ENCODE data around the gene MEIKIN. TPM values are rescaled to one million over a fixed set of nuclear protein-coding genes. Genes with fewer than 3 reads are reported as not detected.

MEIKIN gene
- polyA plus RNA-seq, 1 donor (not counting 4 experiments of a cell fraction or from before 2014, with no cell fraction given) = not detected

DNA sequence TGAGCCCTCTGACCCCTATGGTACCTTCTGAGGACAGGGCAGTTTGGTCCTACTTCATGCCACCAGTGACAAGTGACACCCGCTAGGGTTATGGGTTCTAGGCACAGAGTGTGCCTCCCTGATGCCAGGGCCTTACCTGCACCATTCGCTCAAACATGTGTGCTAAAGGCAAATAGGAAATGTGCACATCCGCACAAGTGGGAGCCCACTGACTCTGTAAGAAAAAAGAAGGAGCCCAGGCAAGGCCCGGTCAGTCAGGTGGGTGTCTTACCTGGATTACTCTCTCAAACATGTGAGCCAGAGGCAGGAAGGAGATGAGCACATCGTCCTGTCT, 29.1 kb upstream of the MEIKIN start:
- TF ChIP-seq EZH2 (IDR thresholded peaks at IDR 0.05; ENCODE audit: low read length) = no peak
- TF ChIP-seq, protein P1, sequence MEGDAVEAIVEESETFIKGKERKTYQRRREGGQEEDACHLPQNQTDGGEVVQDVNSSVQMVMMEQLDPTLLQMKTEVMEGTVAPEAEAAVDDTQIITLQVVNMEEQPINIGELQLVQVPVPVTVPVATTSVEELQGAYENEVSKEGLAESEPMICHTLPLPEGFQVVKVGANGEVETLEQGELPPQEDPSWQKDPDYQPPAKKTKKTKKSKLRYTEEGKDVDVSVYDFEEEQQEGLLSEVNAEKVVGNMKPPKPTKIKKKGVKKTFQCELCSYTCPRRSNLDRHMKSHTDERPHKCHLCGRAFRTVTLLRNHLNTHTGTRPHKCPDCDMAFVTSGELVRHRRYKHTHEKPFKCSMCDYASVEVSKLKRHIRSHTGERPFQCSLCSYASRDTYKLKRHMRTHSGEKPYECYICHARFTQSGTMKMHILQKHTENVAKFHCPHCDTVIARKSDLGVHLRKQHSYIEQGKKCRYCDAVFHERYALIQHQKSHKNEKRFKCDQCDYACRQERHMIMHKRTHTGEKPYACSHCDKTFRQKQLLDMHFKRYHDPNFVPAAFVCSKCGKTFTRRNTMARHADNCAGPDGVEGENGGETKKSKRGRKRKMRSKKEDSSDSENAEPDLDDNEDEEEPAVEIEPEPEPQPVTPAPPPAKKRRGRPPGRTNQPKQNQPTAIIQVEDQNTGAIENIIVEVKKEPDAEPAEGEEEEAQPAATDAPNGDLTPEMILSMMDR (optimal IDR thresholded peaks at IDR 0.05 in 1 of 3, IDR thresholded peaks at IDR 0.05 in 1 of 3, conservative IDR thresholded peaks at IDR 0.05 in 1 of 3; ENCODE audit: extremely low read depth in 1 of 3, insufficient read depth in 2 of 3, low read length in 3 of 3) = no peak
- H3K27ac ChIP-seq (ENCODE audit: control insufficient read depth, insufficient read depth, low read length) = no peak overlapping the region

DNA sequence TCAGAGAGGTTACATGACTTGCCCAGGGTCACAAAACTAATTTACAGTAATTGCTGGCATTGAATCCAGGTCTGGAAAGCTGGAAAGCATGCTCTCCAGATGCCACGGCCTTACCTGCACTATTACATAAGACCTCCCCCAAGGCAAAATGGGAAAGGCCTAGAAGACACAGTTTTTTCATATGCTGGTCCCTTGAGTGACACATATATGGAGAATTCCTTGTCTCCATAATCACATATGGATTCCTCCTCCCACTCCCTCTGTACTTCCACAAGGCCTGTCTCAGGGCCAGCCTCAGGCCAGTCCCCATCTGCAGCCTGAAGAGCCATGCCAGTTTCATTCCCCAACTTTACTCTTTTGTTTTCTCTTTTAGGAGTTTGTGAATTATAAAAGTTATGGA, 28.6 kb upstream of the MEIKIN start:
- FAIRE-seq (no peak), DNase-seq (ENCODE audit: low read depth, low spot score) (no peak)
- H3K36me3 ChIP-seq (ENCODE audit: control insufficient read depth in 2 of 2, extremely low read depth in 1 of 2, insufficient read depth in 2 of 2, low read length in 2 of 2) = no peaks in the 10 kb centered on the region
- H2AFZ ChIP-seq (ENCODE audit: control insufficient read depth, low read length) = no peak overlapping the region
- H3K27ac ChIP-seq (ENCODE audit: control insufficient read depth, insufficient read depth, low read length) = no peak overlapping the region
- H3K4me2 ChIP-seq (ENCODE audit: control insufficient read depth, extremely low read depth, insufficient read depth, low read depth, low read length) = no peak overlapping the region
- no peaks in the 10 kb centered on the region for H4K20me1 ChIP-seq (ENCODE audit: control insufficient read depth, extremely low read depth, insufficient read depth, low read length)
- no peaks in the 10 kb centered on the region for H3K9me3 ChIP-seq (ENCODE audit: control insufficient read depth, low read depth, low read length)
- no peaks in the 10 kb centered on the region for H3K9me1 ChIP-seq (ENCODE audit: control insufficient read depth, extremely low read depth, insufficient read depth, low read length)
- H3K9ac ChIP-seq (ENCODE audit: control insufficient read depth, extremely low read depth, insufficient read depth, low read length) = no peak overlapping the region
- TF ChIP-seq EZH2 (IDR thresholded peaks at IDR 0.05; ENCODE audit: low read length) = no peak
- TF ChIP-seq, protein P1 (optimal IDR thresholded peaks at IDR 0.05 in 1 of 3, IDR thresholded peaks at IDR 0.05 in 1 of 3, conservative IDR thresholded peaks at IDR 0.05 in 1 of 3; ENCODE audit: extremely low read depth in 1 of 3, insufficient read depth in 2 of 3, low read length in 3 of 3) = no peak
- no peak overlapping the region for H3K4me3 ChIP-seq (ENCODE audit: control insufficient read depth in 2 of 3, extremely low read depth in 1 of 3, insufficient read depth in 2 of 3, low read depth in 1 of 3, low read length in 3 of 3)
- no peaks in the 10 kb centered on the region for H3K27me3 ChIP-seq (ENCODE audit: control insufficient read depth, extremely low read depth, insufficient read depth, low read length)
- no peaks in the 10 kb centered on the region for H3K4me1 ChIP-seq (ENCODE audit: control insufficient read depth, extremely low read depth, insufficient read depth, low read length)
- H3K79me2 ChIP-seq (ENCODE audit: control insufficient read depth, insufficient read depth, low read length) = no peaks in the 10 kb centered on the region
- dilution Hi-C loops (cut with MboI; ENCODE audit: extremely low pct_ligation_motif_present, low sequenced_read_pairs) = no loop called here

More for the DNA sequence above, 29.1 kb upstream of the MEIKIN start:
- H3K9me1 ChIP-seq (ENCODE audit: control insufficient read depth, extremely low read depth, insufficient read depth, low read length) = no peaks in the 10 kb centered on the region
- no peak overlapping the region for H2AFZ ChIP-seq (ENCODE audit: control insufficient read depth, low read length)
- H3K27me3 ChIP-seq (ENCODE audit: control insufficient read depth, extremely low read depth, insufficient read depth, low read length) = no peaks in the 10 kb centered on the region
- no peaks in the 10 kb centered on the region for H3K9me3 ChIP-seq (ENCODE audit: control insufficient read depth, low read depth, low read length)
- dilution Hi-C loops (cut with MboI; ENCODE audit: extremely low pct_ligation_motif_present, low sequenced_read_pairs) = no loop called here
- H3K4me3 ChIP-seq (ENCODE audit: control insufficient read depth in 2 of 3, extremely low read depth in 1 of 3, insufficient read depth in 2 of 3, low read depth in 1 of 3, low read length in 3 of 3) = no peak overlapping the region
- no peaks in the 10 kb centered on the region for H4K20me1 ChIP-seq (ENCODE audit: control insufficient read depth, extremely low read depth, insufficient read depth, low read length)
- no peaks in the 10 kb centered on the region for H3K79me2 ChIP-seq (ENCODE audit: control insufficient read depth, insufficient read depth, low read length)
- DNase-seq (ENCODE audit: low read depth, low spot score) = no peak
- no peaks in the 10 kb centered on the region for H3K4me1 ChIP-seq (ENCODE audit: control insufficient read depth, extremely low read depth, insufficient read depth, low read length)
- FAIRE-seq = no peak
- no peak overlapping the region for H3K9ac ChIP-seq (ENCODE audit: control insufficient read depth, extremely low read depth, insufficient read depth, low read length)
- no peaks in the 10 kb centered on the region for H3K36me3 ChIP-seq (ENCODE audit: control insufficient read depth in 2 of 2, extremely low read depth in 1 of 2, insufficient read depth in 2 of 2, low read length in 2 of 2)
- no peak overlapping the region for H3K4me2 ChIP-seq (ENCODE audit: control insufficient read depth, extremely low read depth, insufficient read depth, low read depth, low read length)

Data from keratinocyte (primary cell).